Testis (tissue), 3 donors: Measurements from ENCODE around the gene CDK5R1. TPM values are rescaled to one million over a fixed set of nuclear protein-coding genes. Genes with fewer than 3 reads are reported as not detected.

Experiments used
- DNase-seq: peaks from one replicate; pipeline ENCODE4 v3.0.0-alpha.2; 2019
- H3K27ac ChIP-seq, 2 donors: fragments of 200-600 bp; sonication (generic); one replicate each; pipeline ENCODE4 v1.5.1; 2019
- H3K27me3 ChIP-seq: fragments of 200-600 bp; sonication (generic); one replicate; pipeline ENCODE4 v1.5.1; 2019
- H3K36me3 ChIP-seq: fragments of 200-600 bp; sonication (generic); one replicate; pipeline ENCODE4 v1.5.1; 2017; ENCODE audit warnings: low read depth; ENCODE audit errors: missing control alignments
- H3K4me1 ChIP-seq: fragments of 200-600 bp; sonication (generic); one replicate; pipeline ENCODE4 v1.5.1; 2019
- H3K4me3 ChIP-seq, 2 donors: fragments of 200-600 bp; sonication (generic); one replicate each; pipeline ENCODE4 v1.5.1; 2017 to 2019
- H3K9me3 ChIP-seq: fragments of 200-600 bp; sonication (generic); one replicate; pipeline ENCODE4 v1.5.1; 2017
- CTCF ChIP-seq, 3 experiments: fragments of 450-650 bp in 2 of 3; fragments of 200-600 bp in 1 of 3; sonication (generic) in 1 of 3; IDR thresholded peaks; one replicate each; pipeline ENCODE4 v1.5.1; 2016 to 2019; ENCODE audit warnings: antibody characterized with exemption in 3 of 3, mild to moderate bottlenecking in 2 of 3, moderate library complexity in 1 of 3
- POLR2A ChIP-seq: fragments of 450-650 bp; IDR thresholded peaks from one replicate; pipeline ENCODE4 v1.6.1; 2017; ENCODE audit warnings: antibody characterized with exemption, mild to moderate bottlenecking, moderate library complexity
- WGBS, 2 donors: methylation state at CpG; one replicate each; pipeline ENCODE4 v1.1.5; 2018; 5-methylcytosine and 5-hydroxymethylcytosine counted together
- intact Hi-C: fragments of 100-400 bp; cut with DNase I; formaldehyde crosslinking; loops from one replicate; pipeline ENCODE4 v1.15.1; 2023; ENCODE audit warnings: low total_unique reads
- polyA plus RNA-seq: library from polyadenylated mRNA; stranded (reverse); fragments of 350-450 nt; fragmentation: Illumina TruSeq; extraction: RNeasy Lipid Tissue Mini Kit (QIAGEN cat#74804); gene quantifications from one replicate; pipeline ENCODE4 v1.2.3, GENCODE V29; 2014; ENCODE audit warnings: low read depth, low replicate concordance; ENCODE audit not compliant: insufficient read depth
- total RNA-seq, 2 donors: library from RNA; depleted of rRNA; stranded (reverse); fragments of >200 nt; gene quantifications; one replicate each; pipeline ENCODE4 v1.2.3, GENCODE V29; 2016

Gene CDK5R1
- total and polyA plus RNA-seq, 3 donors from 2014 or later = 13.2 to 17.0 (median 16.2) TPM

GRCh38 chr17:32495359-32496231 lies 8.8 kb downstream of the CDK5R1 start:
- Histone ChIP-seq H3K36me3 (no peaks in the 10 kb centered on the region), H3K9me3 (no peaks in the 10 kb centered on the region), H3K27ac (no peak overlapping the region), H3K27me3 (no peaks in the 10 kb centered on the region), H3K4me3 (no peak overlapping the region), H3K4me1 (peaks cover 10% of the 10 kb centered on the region)
- WGBS, 2 donors = 39 to 55% methylated on average over 8 to 45 of the region's 45 CpGs
- intact Hi-C loops = no loop called here
- DNase-seq = no peak
- TF ChIP-seq CTCF (IDR thresholded peaks at IDR 0.05) = no peak

GRCh38 chr17:32496395-32497073 lies 9.7 kb downstream of the CDK5R1 start:
- Histone ChIP-seq H3K4me1 (peaks cover 10% of the 10 kb centered on the region), H3K4me3 (no peak overlapping the region), H3K27me3 (no peaks in the 10 kb centered on the region), H3K27ac (no peak overlapping the region), H3K9me3 (no peaks in the 10 kb centered on the region), H3K36me3 (no peaks in the 10 kb centered on the region)
- TF ChIP-seq CTCF (IDR thresholded peaks at IDR 0.05) (no peak), POLR2A (no peak)
- 88 to 92% methylated on average over 16 of the region's 16 CpGs for WGBS, 2 donors
- no peak for DNase-seq
- intact Hi-C loops = no loop called here

- H3K4me3 ChIP-seq = no peak overlapping the region
- H3K36me3 ChIP-seq = no peaks in the 10 kb centered on the region
- DNase-seq = no peak
- intact Hi-C loops = no loop called here
- 91 to 92% methylated on average over 18 of the region's 18 CpGs for WGBS, 2 donors
- no peak overlapping the region for H3K27ac ChIP-seq
- no peaks in the 10 kb centered on the region for H3K27me3 ChIP-seq
- no peak for TF ChIP-seq CTCF (IDR thresholded peaks at IDR 0.05)
- TF ChIP-seq POLR2A = no peak
- H3K9me3 ChIP-seq = no peaks in the 10 kb centered on the region
- H3K4me1 ChIP-seq = peaks cover 10% of the 10 kb centered on the region
Measured at GRCh38 chr17:32497431-32498205, 10.8 kb downstream of the CDK5R1 start.

GRCh38 chr17:32498391-32498790 lies 11.6 kb downstream of the CDK5R1 start:
- intact Hi-C loops = no loop called here
- Histone ChIP-seq H3K9me3 (no peaks in the 10 kb centered on the region), H3K27ac (no peak overlapping the region), H3K4me3 (no peak overlapping the region), H3K4me1 (peaks cover 10% of the 10 kb centered on the region), H3K36me3 (no peaks in the 10 kb centered on the region), H3K27me3 (no peaks in the 10 kb centered on the region)
- 82 to 84% methylated on average over 9 of the region's 9 CpGs for WGBS, 2 donors
- no peak for DNase-seq
- TF ChIP-seq POLR2A (no peak), CTCF (IDR thresholded peaks at IDR 0.05) (no peak)
